Spleen (tissue), 11 donors: ENCODE data around the gene IGFL1. TPM values are rescaled to one million over a fixed set of nuclear protein-coding genes. Genes with fewer than 3 reads are reported as not detected.

Experiments
- DNase-seq: peaks from one replicate; pipeline ENCODE4 v3.0.0-alpha.2; 2020
- H3K27ac ChIP-seq, 8 donors: fragments of 200-600 bp; sonication (generic) in 7 of 8; 1 replicate in 4 of 8; 2 replicates in 4 of 8; pipeline versions ENCODE4 v1.5.0 to v1.8.0; 2016 to 2021; ENCODE audit warnings: inconsistent platforms in 4 of 8, mild to moderate bottlenecking in 4 of 8, moderate library complexity in 1 of 8
- H3K27me3 ChIP-seq, 7 donors: fragments of 200-600 bp; sonication (generic) in 6 of 7; replicated peaks in 1 of 7; 1 replicate in 4 of 7; 2 replicates in 3 of 7; pipeline versions ENCODE4 v1.5.0 to v1.8.0; 2016 to 2021; ENCODE audit warnings: inconsistent platforms in 3 of 7, mild to moderate bottlenecking in 1 of 7
- H3K36me3 ChIP-seq, 6 donors: fragments of 200-600 bp; sonication (generic) in 5 of 6; 1 replicate in 4 of 6; 2 replicates in 2 of 6; pipeline versions ENCODE4 v1.5.0 to v1.8.0; 2016 to 2021; ENCODE audit warnings: inconsistent platforms in 2 of 6
- H3K4me1 ChIP-seq, 6 donors: fragments of 200-600 bp; sonication (generic) in 5 of 6; 1 replicate in 3 of 6; 2 replicates in 3 of 6; pipeline versions ENCODE4 v1.5.0 to v1.8.0; 2016 to 2021; ENCODE audit warnings: inconsistent platforms in 3 of 6
- H3K4me3 ChIP-seq, 8 donors: fragments of 200-600 bp; sonication (generic) in 7 of 8; 1 replicate in 4 of 8; 2 replicates in 4 of 8; pipeline versions ENCODE4 v1.5.0 to v1.8.0; 2016 to 2021; ENCODE audit warnings: inconsistent platforms in 4 of 8, mild to moderate bottlenecking in 4 of 8, moderate library complexity in 2 of 8
- H3K9me3 ChIP-seq, 8 donors: fragments of 200-600 bp; sonication (generic) in 7 of 8; 1 replicate in 4 of 8; 2 replicates in 4 of 8; pipeline versions ENCODE4 v1.5.0 to v1.8.0; 2016 to 2021; ENCODE audit warnings: inconsistent platforms in 4 of 8
- CTCF ChIP-seq, 11 experiments: fragments of 200-600 bp in 7 of 11; fragments of 450-650 bp in 4 of 11; sonication (generic) in 4 of 11; IDR thresholded peaks in 8 of 11; conservative IDR thresholded peaks in 3 of 11; 1 replicate in 7 of 11; 2 replicates in 4 of 11; pipeline versions ENCODE4 v1.4.0 to v1.8.0; 2016 to 2021; ENCODE audit warnings: antibody characterized with exemption in 11 of 11, inconsistent platforms in 4 of 11, mild to moderate bottlenecking in 1 of 11
- POLR2A ChIP-seq, 3 donors: fragments of 450-650 bp; IDR thresholded peaks; one replicate each; pipeline ENCODE4 v1.5.1; 2017; ENCODE audit warnings: antibody characterized with exemption in 3 of 3, mild to moderate bottlenecking in 1 of 3
- POLR2AphosphoS5 ChIP-seq, 3 donors: sonication (generic); formaldehyde crosslinking; IDR thresholded peaks; one replicate each; pipeline ENCODE4 v1.5.1; 2017; ENCODE audit warnings: antibody characterized with exemption in 3 of 3
- WGBS, 5 donors: extraction: QIAGEN DNeasy Blood & Tissue Kit in 3 of 5; methylation state at CpG; one replicate each; pipeline versions ENCODE4 v1.1.5 to v1.1.7; 2013 to 2018; 5-methylcytosine and 5-hydroxymethylcytosine counted together
- intact Hi-C: fragments of 100-400 bp; cut with DNase I; formaldehyde crosslinking; loops from one replicate; pipeline ENCODE4 v1.15.0; 2023; ENCODE audit warnings: low total_unique reads
- polyA plus RNA-seq, 3 donors: library from polyadenylated mRNA; stranded (reverse); fragments of 200-250 nt; gene quantifications; one replicate each; pipeline ENCODE4 v1.2.1, GENCODE V29; 2013
- total RNA-seq, 7 donors: library from RNA; depleted of rRNA in 3 of 7; stranded (reverse); fragments of >200 nt in 3 of 7; fragmentation: NEBNext Ultra II Directional in 4 of 7; extraction: Animal tissue kit (Norgen Biotek cat#: 25700) in 4 of 7; gene quantifications; one replicate each; pipeline versions ENCODE4 v1.1.0 to v1.2.1, GENCODE V29; 2016 to 2021
- donor health status: healthy with polysubstance abuse.
- donor health status: DM: no; HTN: no; CAD: no; lungs with moderate emphysema.
- donor health status: DM: no; HTN: no; CAD: no.
- donor health status: Bipolar disorder and iron deficiency.
- donor health status: healthy.
- donor health status: DM: no; HTN: no; CAD: no.
- donor health status: DM: yes; HTN: yes; CAD: no.

IGFL1 gene
- total and polyA plus RNA-seq, 10 donors: not detected

DNA sequence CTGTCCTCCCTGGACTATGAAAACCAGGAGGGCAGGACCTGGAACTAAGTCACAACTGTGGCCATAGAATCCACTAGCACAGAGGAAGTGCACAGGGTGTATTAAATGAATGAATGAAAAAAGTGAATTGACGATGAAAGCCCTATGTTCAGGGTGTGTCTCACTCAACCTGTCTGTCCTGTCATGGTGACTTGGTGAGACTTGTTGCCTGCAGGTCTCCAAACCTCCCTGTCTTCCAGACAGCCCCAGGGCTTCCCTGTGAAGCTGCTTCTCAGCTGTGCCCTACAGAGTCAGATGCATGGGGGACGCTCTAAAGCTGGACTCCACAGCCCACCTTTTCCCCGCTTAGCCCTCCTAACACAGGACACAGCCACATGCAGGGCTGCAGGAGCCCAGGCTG, 4.8 kb upstream of the IGFL1 start:
- TF ChIP-seq POLR2A (IDR thresholded peaks at IDR 0.05) (no peak), POLR2AphosphoS5 (IDR thresholded peaks at IDR 0.05) (no peak)
- intact Hi-C loops: no loop called here

GRCh38 chr19:46225558-46226004, 4.0 kb upstream of the IGFL1 start:
- Histone ChIP-seq H3K36me3 (no peaks in the 10 kb centered on the region), H3K4me3 (no peak overlapping the region), H3K4me1 (no peaks in the 10 kb centered on the region), H3K9me3 (no peaks in the 10 kb centered on the region), H3K27me3 (peaks cover 0 to 99% (median 0%) of the 10 kb centered on the region in 7 donors), H3K27ac (no peak overlapping the region)
- intact Hi-C loops: no loop called here
- no peak for DNase-seq
- 16 to 44% (median 32%) methylated on average over 5 of the region's 5 CpGs for WGBS, 5 donors
- TF ChIP-seq POLR2AphosphoS5 (IDR thresholded peaks at IDR 0.05) (no peak), POLR2A (IDR thresholded peaks at IDR 0.05) (no peak), CTCF (IDR thresholded peaks at IDR 0.05 in 8 of 11, conservative IDR thresholded peaks at IDR 0.05 in 3 of 11) (no peak)

More for the DNA sequence above, 4.8 kb upstream of the IGFL1 start:
- Histone ChIP-seq H3K27ac (no peak overlapping the region), H3K4me3 (no peak overlapping the region), H3K4me1 (no peaks in the 10 kb centered on the region), H3K27me3 (peaks cover 0 to 99% (median 0%) of the 10 kb centered on the region in 7 donors), H3K9me3 (no peaks in the 10 kb centered on the region), H3K36me3 (no peaks in the 10 kb centered on the region)
- 76 to 90% (median 84%) methylated on average over 3 of the region's 3 CpGs for WGBS, 5 donors
- DNase-seq: no peak

DNA sequence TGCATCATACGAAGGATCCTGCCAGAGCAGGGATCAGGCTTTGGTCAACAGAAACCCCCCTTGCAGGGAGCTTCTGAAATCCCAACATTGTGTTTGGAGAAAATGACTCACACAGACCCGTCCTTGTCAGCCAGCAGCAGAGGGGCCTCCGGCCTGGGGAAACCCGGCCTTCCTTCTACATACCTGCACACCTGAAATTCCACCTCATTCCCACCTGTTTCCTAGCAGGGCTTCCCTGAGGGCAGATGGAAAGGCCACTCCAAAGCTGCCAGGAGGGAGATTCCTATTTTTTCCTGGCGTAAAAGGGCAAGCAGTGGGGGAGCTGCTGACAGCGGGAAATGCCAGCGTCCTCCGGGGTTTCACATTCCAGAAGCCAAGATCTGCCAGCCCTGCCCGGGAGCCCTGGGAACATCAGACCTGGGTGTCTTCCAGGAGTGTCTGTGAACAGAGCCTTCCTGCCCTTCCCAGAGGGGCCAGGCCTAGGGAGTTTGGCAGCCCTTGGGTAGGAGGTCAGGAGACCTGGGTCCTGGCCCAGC, 3.0 kb upstream of the IGFL1 start:
- H3K36me3 ChIP-seq: no peaks in the 10 kb centered on the region
- DNase-seq: no peak
- no peaks in the 10 kb centered on the region for H3K9me3 ChIP-seq
- no peaks in the 10 kb centered on the region for H3K4me1 ChIP-seq
- intact Hi-C loops: no loop called here
- H3K27ac ChIP-seq: no peak overlapping the region
- peaks cover 0 to 99% (median 0%) of the 10 kb centered on the region in 7 donors for H3K27me3 ChIP-seq
- WGBS, 5 donors: 59 to 78% (median 73%) methylated on average over 9 of the region's 9 CpGs
- H3K4me3 ChIP-seq: no peak overlapping the region
- no peak for TF ChIP-seq CTCF (IDR thresholded peaks at IDR 0.05 in 8 of 11, conservative IDR thresholded peaks at IDR 0.05 in 3 of 11)
- no peak for TF ChIP-seq POLR2AphosphoS5 (IDR thresholded peaks at IDR 0.05)
- TF ChIP-seq POLR2A (IDR thresholded peaks at IDR 0.05): no peak

DNA sequence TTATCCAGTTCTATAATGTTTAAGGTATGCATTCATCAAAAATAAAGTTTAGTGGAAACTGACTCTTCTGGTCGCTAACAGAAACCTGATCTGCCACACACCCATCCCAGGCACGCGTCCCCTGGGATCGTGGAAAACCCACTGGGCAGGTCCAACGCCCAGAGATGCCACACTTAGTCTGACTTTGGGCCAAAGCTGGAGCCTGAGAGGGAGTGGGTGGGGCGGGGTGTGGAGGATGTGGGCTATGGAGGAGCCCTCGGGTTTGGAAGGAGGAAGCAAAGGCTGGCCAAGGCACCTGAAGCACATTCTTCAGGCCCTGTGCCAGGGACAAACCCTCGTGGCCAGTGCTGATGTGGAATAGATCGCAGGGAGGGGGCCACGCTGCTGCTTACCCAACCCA, 2.5 kb downstream of the IGFL1 start:
- no peak for DNase-seq
- Histone ChIP-seq H3K4me3 (no peak overlapping the region), H3K36me3 (no peaks in the 10 kb centered on the region), H3K9me3 (no peaks in the 10 kb centered on the region), H3K4me1 (no peaks in the 10 kb centered on the region), H3K27ac (no peak overlapping the region), H3K27me3 (peaks cover 0 to 70% (median 0%) of the 10 kb centered on the region in 7 donors)
- intact Hi-C loops: no loop called here
- TF ChIP-seq POLR2A (IDR thresholded peaks at IDR 0.05) (no peak), CTCF (IDR thresholded peaks at IDR 0.05 in 8 of 11, conservative IDR thresholded peaks at IDR 0.05 in 3 of 11) (no peak), POLR2AphosphoS5 (IDR thresholded peaks at IDR 0.05) (no peak)
- 58 to 71% (median 70%) methylated on average over 9 to 10 of the region's 10 CpGs for WGBS, 5 donors
